ENCODE measurements around the gene KCTD7.
"Not testable (repeated sequence)": the region's sequence is repeated elsewhere in the genome, so short reads cannot be mapped to it uniquely, and the experiment has no call there.

The KCTD7 gene

DNA sequence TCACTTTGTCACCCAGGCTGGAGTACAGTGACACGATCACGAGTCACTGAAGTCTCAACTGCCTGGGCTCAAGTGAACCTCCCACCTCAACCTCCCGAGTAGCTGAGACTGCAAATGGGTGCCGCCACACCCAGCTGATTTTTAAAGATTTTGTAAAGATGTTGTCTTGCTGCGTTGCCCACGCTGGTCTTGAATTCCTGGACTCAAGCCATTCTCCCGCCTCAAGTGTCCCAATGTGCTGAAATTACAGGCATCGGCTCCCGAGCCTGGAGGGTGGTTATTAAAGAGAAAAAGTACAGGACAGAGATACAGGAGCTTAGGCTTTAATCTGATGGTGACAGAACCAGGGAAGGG lies 55.1 kb downstream of the KCTD7 start:
- DNase-seq, result no peak

DNA sequence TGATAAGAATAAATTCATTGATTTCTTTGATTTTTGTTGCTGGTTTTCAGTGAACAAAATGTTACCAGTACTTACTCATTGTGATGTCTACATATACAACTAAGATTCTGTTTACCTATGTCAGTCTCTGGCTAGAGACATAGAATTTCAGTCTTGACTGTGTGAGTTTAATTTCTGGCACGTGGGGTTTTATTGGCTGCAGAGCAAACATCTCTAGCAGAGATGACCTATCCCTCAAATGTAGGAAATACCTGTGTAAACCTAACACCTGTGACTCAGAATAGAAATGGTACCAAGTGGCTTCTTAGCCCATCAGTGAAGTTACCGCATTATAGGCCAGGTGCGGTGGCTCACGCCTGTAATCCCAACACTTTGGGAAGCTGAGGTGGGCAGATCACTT lies 57.0 kb downstream of the KCTD7 start:
- not testable (repeated sequence) for DNase-seq

- no peak for DNase-seq
Measured at GRCh38 chr7:66687186-66687585, 58.5 kb downstream of the KCTD7 start.

DNA sequence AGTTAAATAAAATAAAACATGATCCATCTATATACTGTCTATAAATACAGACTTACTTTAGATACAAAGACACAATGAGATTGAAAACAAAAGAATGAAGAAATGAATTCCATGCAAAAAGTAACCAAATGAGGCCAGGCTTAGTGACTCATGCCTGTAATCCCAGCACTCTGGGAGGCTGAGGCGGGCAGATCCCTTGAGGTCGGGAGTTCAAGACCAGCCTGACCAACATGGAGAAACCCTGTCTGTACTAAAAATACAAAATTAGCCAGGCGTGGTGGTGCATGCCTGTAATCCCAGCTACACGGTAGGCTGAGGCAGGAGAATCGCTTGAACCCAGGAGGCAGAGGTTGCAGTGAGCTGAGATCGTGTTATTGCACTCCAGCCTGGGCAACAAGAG lies 59.0 kb downstream of the KCTD7 start:
- DNase-seq, result not testable (repeated sequence)

GRCh38 chr7:66689081-66689480 lies 60.4 kb downstream of the KCTD7 start:
- no peak for DNase-seq

- no peak for DNase-seq
Measured at GRCh38 chr7:66693331-66693730, 64.7 kb downstream of the KCTD7 start.
